WTC11 (cell line): ENCODE measurements around the gene YTHDC2. TPM values are rescaled to one million over a fixed set of nuclear protein-coding genes. Genes with fewer than 3 reads are reported as not detected.

Experiments used
- ATAC-seq: fragments of 200-7000 bp; cut with Tn5 transposase; 2 replicates; pipeline ENCODE4 v1.10.0; 2021; ENCODE audit warnings: mild to moderate bottlenecking, moderate library complexity
- CTCF ChIA-PET: fragments of 300-600 bp; sonication (Branson Sonifier 250); formaldehyde crosslinking; loops from one replicate; lab custom pipeline; 2021; ENCODE audit warnings: antibody characterized with exemption; lab: Charles Lee
- POLR2A ChIA-PET: fragments of 350-600 bp; sonication (Branson Sonifier 250); formaldehyde crosslinking; loops from one replicate; lab custom pipeline; 2021; ENCODE audit warnings: antibody characterized with exemption; lab: Charles Lee
- DNase-seq: peaks from one replicate; pipeline ENCODE4 v3.0.0; 2021; ENCODE audit warnings: low spot score
- H3K27ac Mint-ChIP-seq: 2 replicates; pipeline ENCODE4 v1.8.0; 2021; ENCODE audit warnings: mixed read lengths
- H3K27me3 Mint-ChIP-seq: 2 replicates; pipeline ENCODE4 v1.8.0; 2021; ENCODE audit warnings: low read depth, mild to moderate bottlenecking, moderate library complexity, mixed read lengths
- H3K36me3 Mint-ChIP-seq: 2 replicates; pipeline ENCODE4 v1.8.0; 2021; ENCODE audit warnings: mixed read lengths
- H3K4me1 Mint-ChIP-seq: 2 replicates; pipeline ENCODE4 v1.8.0; 2022; ENCODE audit warnings: mixed read lengths
- H3K4me3 Mint-ChIP-seq: 2 replicates; pipeline ENCODE4 v1.8.0; 2021; ENCODE audit warnings: mild to moderate bottlenecking, moderate library complexity, mixed read lengths
- H3K9me3 Mint-ChIP-seq: 2 replicates; pipeline ENCODE4 v1.8.0; 2021; ENCODE audit warnings: mixed read lengths
- CDX4 ChIP-seq: fragments of 250-450 bp; sonication (Bioruptor Pico); IDR thresholded peaks from 2 replicates; pipeline ENCODE4 v1.9.0; 2021; ENCODE audit warnings: moderate library complexity, mild to moderate bottlenecking, inconsistent platforms, borderline replicate concordance
- CREM ChIP-seq: sonication (generic); formaldehyde crosslinking; IDR thresholded peaks from 2 replicates; pipeline ENCODE4 v1.8.1; 2022; ENCODE audit warnings: mild to moderate bottlenecking, missing genetic modification reagents, moderate library complexity
- E2F1 ChIP-seq: sonication (generic); formaldehyde crosslinking; IDR thresholded peaks from 2 replicates; pipeline ENCODE4 v1.8.0; 2022; ENCODE audit warnings: mild to moderate bottlenecking, missing genetic modification reagents
- E2F5 ChIP-seq: sonication (generic); formaldehyde crosslinking; IDR thresholded peaks from 2 replicates; pipeline ENCODE4 v1.8.1; 2022; ENCODE audit warnings: mild to moderate bottlenecking, moderate library complexity, missing genetic modification reagents
- ERG ChIP-seq: fragments of 250-450 bp; sonication (Bioruptor Pico); IDR thresholded peaks from 2 replicates; pipeline ENCODE4 v1.8.0; 2021; ENCODE audit warnings: mild to moderate bottlenecking
- FOXP1 ChIP-seq: sonication (generic); formaldehyde crosslinking; IDR thresholded peaks from 2 replicates; pipeline ENCODE4 v1.8.0; 2022; ENCODE audit warnings: missing genetic modification reagents, mild to moderate bottlenecking, moderate library complexity, borderline replicate concordance
- GABPB1 ChIP-seq: sonication (generic); formaldehyde crosslinking; IDR thresholded peaks from 2 replicates; pipeline ENCODE4 v1.8.1; 2023; ENCODE audit warnings: mild to moderate bottlenecking, missing genetic modification reagents
- GTF2I ChIP-seq: fragments of 250-450 bp; sonication (Bioruptor Pico); conservative IDR thresholded peaks from 2 replicates; pipeline ENCODE4 v1.4.0; 2021; ENCODE audit warnings: mild to moderate bottlenecking
- JUN ChIP-seq: sonication (generic); formaldehyde crosslinking; IDR thresholded peaks from 2 replicates; pipeline ENCODE4 v1.8.0; 2023; ENCODE audit warnings: mild to moderate bottlenecking, missing genetic modification reagents
- KAT7 ChIP-seq: sonication (generic); formaldehyde crosslinking; IDR thresholded peaks from 2 replicates; pipeline ENCODE4 v1.8.1; 2023; ENCODE audit warnings: missing genetic modification reagents, mild to moderate bottlenecking, borderline replicate concordance
- MXD4 ChIP-seq: fragments of 250-450 bp; sonication (Bioruptor Pico); IDR thresholded peaks from 2 replicates; pipeline ENCODE4 v1.8.0; 2021; ENCODE audit warnings: mild to moderate bottlenecking, moderate library complexity, borderline replicate concordance
- NFATC4 ChIP-seq: fragments of 250-450 bp; sonication (Bioruptor Pico); IDR thresholded peaks from 2 replicates; pipeline ENCODE4 v1.9.0; 2021; ENCODE audit warnings: mild to moderate bottlenecking
- NFE2L1 ChIP-seq: sonication (generic); formaldehyde crosslinking; IDR thresholded peaks from 2 replicates; pipeline ENCODE4 v1.8.1; 2023; ENCODE audit warnings: missing genetic modification reagents
- OVOL2 ChIP-seq: fragments of 250-450 bp; sonication (Bioruptor Pico); IDR thresholded peaks from 2 replicates; pipeline ENCODE4 v1.9.0; 2021; ENCODE audit warnings: mild to moderate bottlenecking, borderline replicate concordance
- PRDM15 ChIP-seq: sonication (generic); formaldehyde crosslinking; IDR thresholded peaks from 2 replicates; pipeline ENCODE4 v1.8.0; 2022; ENCODE audit warnings: missing genetic modification reagents
- SMAD3 ChIP-seq: sonication (generic); formaldehyde crosslinking; IDR thresholded peaks from 2 replicates; pipeline ENCODE4 v1.8.0; 2022; ENCODE audit warnings: missing genetic modification reagents, mild to moderate bottlenecking, borderline replicate concordance
- TCF7 ChIP-seq: sonication (generic); formaldehyde crosslinking; IDR thresholded peaks from 2 replicates; pipeline ENCODE4 v1.8.0; 2022; ENCODE audit warnings: mild to moderate bottlenecking, low read depth, missing genetic modification reagents, moderate library complexity
- TEAD4 ChIP-seq: sonication (generic); formaldehyde crosslinking; IDR thresholded peaks from 2 replicates; pipeline ENCODE4 v1.8.0; 2022; ENCODE audit warnings: mild to moderate bottlenecking, missing genetic modification reagents
- ZBTB21 ChIP-seq: sonication (generic); formaldehyde crosslinking; IDR thresholded peaks from 2 replicates; pipeline ENCODE4 v1.8.1; 2023; ENCODE audit warnings: mild to moderate bottlenecking, missing genetic modification reagents, borderline replicate concordance
- ZNF281 ChIP-seq: sonication (generic); formaldehyde crosslinking; IDR thresholded peaks from 2 replicates; pipeline ENCODE4 v1.8.0; 2023; ENCODE audit warnings: mild to moderate bottlenecking, missing genetic modification reagents
- total RNA-seq: library from RNA; stranded (reverse); gene quantifications from 3 replicates; pipeline ENCODE4 v1.2.3, GENCODE V29; 2021

The YTHDC2 gene
- total RNA-seq, 1 experiment from 2014 or later: 21.6 TPM

- H3K4me1 Mint-ChIP-seq: no peaks in the 10 kb centered on the region
- DNase-seq (no peak), ATAC-seq (no peak)
- ChIA-PET POLR2A (no interaction called here), CTCF (no interaction called here)
- H3K27me3 Mint-ChIP-seq: no peaks in the 10 kb centered on the region
- no peak overlapping the region for H3K27ac Mint-ChIP-seq
- peaks cover 17% of the 10 kb centered on the region for H3K9me3 Mint-ChIP-seq
- TF ChIP-seq CDX4 (no peak), SMAD3 (CRISPR knock-in tag) (no peak), E2F5 (CRISPR knock-in tag) (no peak), CREM (no peak), OVOL2 (CRISPR knock-in tag) (no peak), NFE2L1 (CRISPR knock-in tag) (no peak), JUN (CRISPR knock-in tag) (no peak), PRDM15 (CRISPR knock-in tag) (no peak), ZNF281 (no peak), ERG (CRISPR knock-in tag) (no peak), FOXP1 (CRISPR knock-in tag) (no peak), KAT7 (no peak), TCF7 (CRISPR knock-in tag) (no peak), NFATC4 (CRISPR knock-in tag) (no peak), GTF2I (CRISPR knock-in tag) (no peak), TEAD4 (CRISPR knock-in tag) (no peak), GABPB1 (CRISPR knock-in tag) (no peak), MXD4 (no peak), E2F1 (CRISPR knock-in tag) (no peak), ZBTB21 (no peak)
- H3K4me3 Mint-ChIP-seq: no peak overlapping the region
- H3K36me3 Mint-ChIP-seq: peaks cover 34% of the 10 kb centered on the region
These were observed 60.9 kb downstream of the YTHDC2 start for GRCh38 chr5:113574417-113574816.
